GM19099 (cell line): ENCODE measurements around the gene KLHL7.
A peak's percentile ranks its signal among the peaks of the same experiment; 100 is the strongest.

Source experiments
- POLR2A ChIP-seq: IDR thresholded peaks from 3 replicates; pipeline ENCODE4 v1.6.1; 2011; ENCODE audit warnings: low read depth; ENCODE audit not compliant: insufficient read length; ENCODE audit errors: extremely low read depth

The KLHL7 gene, protein sequence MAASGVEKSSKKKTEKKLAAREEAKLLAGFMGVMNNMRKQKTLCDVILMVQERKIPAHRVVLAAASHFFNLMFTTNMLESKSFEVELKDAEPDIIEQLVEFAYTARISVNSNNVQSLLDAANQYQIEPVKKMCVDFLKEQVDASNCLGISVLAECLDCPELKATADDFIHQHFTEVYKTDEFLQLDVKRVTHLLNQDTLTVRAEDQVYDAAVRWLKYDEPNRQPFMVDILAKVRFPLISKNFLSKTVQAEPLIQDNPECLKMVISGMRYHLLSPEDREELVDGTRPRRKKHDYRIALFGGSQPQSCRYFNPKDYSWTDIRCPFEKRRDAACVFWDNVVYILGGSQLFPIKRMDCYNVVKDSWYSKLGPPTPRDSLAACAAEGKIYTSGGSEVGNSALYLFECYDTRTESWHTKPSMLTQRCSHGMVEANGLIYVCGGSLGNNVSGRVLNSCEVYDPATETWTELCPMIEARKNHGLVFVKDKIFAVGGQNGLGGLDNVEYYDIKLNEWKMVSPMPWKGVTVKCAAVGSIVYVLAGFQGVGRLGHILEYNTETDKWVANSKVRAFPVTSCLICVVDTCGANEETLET

DNA sequence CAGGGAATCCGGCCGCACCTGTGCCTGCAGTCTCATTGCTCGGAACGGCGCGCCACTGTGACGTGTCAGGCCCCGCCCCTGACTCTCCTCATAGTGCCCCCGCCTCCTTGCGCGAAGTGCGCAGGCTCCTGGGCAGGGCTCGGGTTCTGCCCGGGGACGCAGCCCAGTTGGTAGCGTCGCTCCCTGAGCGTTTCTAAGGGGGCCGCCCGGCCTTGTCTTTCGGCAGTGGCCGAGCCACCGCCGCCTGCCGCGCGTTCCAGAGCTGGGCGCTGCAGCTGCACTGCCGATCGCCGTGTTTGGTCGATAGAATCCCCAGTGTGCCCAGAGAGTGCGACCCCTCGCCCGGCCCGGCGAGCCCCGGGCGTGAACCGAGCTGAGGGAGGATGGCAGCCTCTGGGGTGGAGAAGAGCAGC lies at the start of gene KLHL7:
Gene KLHL7 (plus strand): TSS at position 142 of the 413 bp plus-strand sequence. CDS start 242 bp downstream, at position 384.
- peak; percentile 95 for TF ChIP-seq POLR2A

DNA sequence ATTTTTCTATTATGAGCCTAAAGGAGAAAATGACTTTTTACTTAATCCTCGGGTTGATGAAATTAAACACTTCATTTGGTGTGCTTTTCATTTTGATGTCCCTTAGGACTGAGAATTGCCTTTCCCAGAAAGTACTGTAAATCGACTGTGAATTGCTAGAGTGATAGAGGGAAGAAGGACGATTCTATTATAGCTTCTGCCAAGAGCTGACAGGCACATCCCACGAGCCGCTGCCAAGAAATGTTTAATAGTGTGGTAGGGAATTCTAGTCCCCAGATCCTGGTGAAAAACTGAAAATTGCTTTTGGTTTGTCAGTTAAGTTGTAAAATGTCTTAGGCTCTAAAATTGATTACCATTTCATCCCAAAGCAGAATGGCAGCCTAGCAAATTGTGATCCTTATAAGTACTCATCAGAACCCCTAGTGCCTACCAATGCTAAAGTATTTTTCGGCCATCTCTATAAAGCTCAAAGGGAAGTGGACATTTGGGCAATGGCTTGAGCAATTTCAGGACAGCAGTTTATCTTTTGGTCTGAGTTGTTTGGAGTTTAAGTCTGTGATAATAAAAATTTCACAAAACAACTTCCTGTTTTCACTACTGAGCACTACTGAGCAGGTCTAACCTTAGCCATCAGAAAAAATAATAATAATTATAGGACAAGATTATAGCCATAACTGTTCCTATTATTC lies 47.0 kb upstream of the KLHL7 start:
- TF ChIP-seq POLR2A: no peak

DNA sequence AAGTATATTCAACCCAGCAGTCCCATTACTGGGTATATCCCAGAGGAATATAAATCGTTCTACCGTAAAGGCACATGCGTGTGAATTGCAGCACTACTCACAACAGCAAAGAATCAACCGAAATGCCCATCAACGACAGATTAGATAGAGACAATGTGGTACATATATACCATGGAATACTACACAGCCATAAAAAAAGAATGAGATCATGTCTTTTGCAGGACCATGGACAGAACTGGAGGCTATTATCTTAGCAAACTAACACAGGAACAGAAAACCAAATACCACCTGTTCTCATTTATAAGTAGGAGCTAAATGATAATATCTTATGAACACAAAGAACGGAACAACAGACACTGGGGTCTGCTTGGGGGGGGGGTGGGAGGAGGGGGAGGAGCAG lies 44.3 kb upstream of the KLHL7 start:
- no peak for TF ChIP-seq POLR2A

DNA sequence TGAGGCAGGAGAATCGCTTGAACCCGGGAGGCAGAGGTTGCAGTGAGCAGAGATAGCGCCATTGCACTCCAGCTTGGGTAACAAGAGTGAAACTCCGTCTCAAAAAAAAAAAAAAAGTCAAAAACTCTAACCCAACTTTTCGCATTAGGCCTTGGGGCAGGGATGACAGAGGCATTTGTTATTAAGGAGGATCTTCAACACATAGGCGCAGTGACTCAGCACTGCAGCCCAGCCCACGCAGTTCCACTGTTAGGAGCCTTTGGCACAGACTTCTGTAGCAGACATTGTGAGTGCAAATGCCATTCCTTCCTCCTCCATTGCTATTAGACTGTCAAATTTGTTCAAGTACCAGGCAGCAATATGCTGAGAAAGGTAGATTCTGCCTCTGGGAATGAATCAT lies 43.1 kb upstream of the KLHL7 start:
- TF ChIP-seq POLR2A: no peak

DNA sequence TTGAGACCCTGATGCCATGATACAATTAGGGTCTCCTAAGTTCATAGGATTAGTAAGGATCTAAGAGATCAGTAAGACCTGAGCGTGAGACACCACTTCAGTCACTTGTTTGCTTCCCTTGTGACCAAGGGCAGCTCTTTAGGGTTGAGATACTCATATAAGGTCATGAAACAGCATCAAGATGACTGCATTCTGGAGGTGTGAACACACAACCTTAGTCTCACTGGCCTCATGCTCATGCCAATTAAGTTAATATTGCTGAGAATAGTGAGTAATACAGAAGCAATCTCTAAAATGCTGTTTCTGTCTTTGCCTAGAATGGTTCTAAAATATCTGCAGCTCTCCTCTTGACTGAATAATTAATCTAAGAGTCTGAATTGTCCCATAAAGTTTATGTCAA lies 39.6 kb upstream of the KLHL7 start:
- TF ChIP-seq POLR2A: no peak

DNA sequence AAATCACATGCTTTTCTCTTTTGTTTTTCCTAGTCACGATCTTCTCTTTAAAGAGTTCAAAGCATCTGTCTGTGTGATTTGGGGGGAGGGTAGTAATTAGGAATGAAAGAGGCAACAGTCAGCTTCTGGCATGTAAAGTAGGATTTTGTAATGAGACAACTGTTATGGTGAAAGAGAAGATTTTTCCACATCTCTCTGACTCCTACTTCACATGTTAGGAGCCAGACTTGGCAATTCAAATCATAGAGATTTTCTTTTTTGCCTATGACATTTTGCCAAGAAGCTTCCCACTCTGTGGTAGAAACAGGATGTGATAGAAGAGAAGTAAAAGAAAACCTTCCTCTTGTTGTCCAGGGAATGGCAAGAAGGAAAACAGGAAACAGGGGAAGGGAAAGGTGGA lies 38.3 kb upstream of the KLHL7 start:
- no peak for TF ChIP-seq POLR2A

DNA sequence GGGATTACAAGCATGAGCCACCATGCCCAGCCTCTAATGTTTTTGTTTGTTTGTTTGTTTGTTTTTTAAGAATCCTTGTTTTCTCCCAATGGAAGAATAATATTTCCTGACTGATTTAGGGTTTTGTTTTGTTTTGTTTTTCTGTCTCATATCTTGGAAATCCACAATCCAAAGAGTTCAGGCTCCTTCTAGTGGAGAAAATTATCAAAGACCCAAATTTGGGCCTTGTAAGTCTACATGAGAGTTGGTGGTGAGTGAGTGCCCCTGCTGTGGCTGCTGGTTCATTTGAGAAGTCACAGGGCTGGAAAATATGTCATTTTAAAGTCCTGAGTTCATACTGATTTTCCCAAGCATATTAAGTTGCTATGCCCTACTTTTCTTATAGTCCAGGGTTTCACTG lies 33.5 kb upstream of the KLHL7 start:
- TF ChIP-seq POLR2A: no peak

DNA sequence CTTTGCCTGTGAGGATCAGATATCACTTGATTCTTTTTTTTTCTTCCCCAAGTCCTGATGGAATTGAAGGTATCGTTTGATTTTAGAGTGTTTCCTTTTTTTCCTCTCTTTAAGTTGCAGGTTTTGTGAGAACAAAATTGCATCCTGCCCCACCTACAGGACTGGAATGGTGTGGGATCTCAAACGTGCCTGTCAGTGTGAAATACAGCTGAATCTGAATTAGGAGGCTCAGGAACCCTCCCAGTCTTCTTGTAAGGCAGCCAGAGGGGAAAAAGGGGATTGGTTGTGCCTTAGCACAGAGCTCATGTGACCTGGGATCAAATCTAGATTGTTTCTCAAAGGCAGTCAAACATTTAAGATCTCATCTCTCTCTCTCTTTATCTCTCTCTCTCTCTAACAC lies 32.7 kb upstream of the KLHL7 start:
- TF ChIP-seq POLR2A: no peak

DNA sequence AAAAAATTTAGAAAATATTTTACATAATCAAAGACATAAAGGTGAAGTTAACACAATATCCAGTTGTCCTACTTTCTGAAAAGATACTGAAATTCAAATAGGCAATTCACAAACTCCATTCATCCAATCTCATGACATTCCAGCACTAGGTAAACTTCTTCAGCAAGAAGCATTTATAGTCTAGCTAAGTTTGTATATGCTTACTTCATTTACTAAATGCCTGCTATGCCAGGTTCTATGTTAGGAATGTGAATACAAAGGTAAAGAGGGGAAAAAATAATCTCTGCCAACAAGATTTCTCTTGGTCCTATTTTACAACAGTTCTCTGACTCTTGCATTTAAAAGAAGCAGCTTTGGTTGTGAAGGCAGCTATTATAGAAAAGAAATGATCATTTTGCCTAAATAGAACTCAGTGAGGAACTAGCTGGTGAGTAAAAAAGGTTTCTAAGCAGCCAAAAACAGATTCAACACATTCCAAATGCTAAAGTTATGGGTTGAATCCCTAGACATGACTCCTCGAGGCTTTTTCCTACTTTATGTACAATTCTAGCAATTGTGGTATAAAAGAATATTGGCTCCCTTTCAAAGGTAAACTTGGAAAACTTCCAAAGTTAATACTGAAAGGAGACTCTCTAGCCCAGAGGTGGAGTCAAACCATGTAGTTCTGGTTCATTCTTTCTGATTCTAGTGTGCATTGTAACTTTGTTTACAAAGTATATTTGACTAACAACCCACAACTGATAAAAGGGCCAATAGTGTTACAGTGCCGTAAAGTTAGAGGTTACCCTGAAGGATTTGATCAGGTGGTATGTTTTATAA lies 30.9 kb upstream of the KLHL7 start:
- TF ChIP-seq POLR2A: no peak

DNA sequence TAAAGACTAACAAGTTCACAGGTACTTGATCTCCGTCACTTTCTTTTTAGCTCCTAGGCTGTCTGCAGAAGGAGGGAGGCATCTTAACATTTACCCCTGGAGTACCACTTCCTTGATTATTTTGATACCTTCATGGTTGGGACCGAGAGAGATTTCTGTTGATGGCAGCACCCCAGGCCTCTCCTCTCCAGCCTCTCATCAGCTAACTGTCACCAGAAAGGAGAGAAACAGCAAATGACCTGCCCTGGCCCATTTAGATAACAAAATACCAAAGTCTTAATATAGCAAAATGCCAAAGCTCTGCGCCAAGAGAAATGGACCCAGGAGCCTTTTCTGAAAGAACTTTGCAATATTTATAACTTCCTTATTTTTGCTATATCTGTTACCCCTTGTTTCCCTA lies 30.0 kb upstream of the KLHL7 start:
- no peak for TF ChIP-seq POLR2A

DNA sequence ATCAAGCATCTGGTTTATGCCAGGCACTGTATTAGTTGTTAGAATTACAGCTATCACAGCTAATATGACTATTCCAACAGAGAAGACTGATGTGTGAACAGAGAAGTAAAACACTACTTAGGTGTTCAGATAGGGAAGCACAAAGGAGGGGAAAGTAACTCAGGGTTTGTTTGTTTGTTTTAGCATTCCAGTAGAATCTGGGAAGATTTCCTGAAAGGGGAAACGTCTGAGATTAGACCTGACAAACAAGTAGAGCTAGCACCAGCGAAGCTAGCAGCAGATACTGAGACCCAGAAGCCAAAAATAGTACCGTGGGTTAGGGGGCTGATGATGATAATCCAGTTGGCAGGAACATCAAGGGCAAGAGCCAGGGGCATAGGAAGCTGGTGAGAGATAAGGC lies 28.8 kb upstream of the KLHL7 start:
- no peak for TF ChIP-seq POLR2A

DNA sequence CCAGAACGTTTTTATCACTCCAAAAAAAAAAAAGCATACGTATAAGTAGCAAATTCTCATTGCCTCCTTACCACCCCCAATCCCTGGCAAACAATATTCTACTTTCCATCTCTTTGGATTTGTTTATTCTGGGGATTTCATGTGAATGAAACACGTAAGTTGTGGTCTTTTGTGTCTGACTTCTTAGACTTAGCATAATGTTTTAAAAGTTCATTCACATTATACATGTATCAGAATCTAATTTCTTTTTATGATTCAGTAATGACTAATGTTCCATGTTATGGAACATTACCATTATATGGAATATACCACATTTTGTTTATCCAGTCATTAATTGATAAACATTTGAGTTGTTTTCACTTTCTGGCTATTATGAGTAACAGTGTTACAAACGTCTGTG lies 12.5 kb upstream of the KLHL7 start:
- no peak for TF ChIP-seq POLR2A

DNA sequence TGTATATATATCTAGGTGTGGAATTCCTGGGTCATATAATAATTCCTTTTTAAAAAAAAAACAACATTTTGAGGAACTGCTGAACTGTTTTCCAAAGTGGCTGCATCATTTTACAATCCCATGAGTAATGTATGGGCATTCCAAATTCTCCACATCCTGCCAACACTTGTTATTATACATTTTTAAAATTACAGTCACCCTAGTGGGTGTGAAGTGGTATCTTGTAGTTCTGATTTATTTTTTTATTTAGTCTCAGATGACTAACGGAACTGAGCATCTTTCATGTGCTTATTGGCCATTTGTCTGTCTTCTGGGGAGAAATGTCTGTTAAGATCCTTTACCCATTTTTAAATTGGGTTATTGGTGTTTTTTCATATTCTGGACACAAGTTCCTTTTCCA lies 12.0 kb upstream of the KLHL7 start:
- TF ChIP-seq POLR2A: no peak

DNA sequence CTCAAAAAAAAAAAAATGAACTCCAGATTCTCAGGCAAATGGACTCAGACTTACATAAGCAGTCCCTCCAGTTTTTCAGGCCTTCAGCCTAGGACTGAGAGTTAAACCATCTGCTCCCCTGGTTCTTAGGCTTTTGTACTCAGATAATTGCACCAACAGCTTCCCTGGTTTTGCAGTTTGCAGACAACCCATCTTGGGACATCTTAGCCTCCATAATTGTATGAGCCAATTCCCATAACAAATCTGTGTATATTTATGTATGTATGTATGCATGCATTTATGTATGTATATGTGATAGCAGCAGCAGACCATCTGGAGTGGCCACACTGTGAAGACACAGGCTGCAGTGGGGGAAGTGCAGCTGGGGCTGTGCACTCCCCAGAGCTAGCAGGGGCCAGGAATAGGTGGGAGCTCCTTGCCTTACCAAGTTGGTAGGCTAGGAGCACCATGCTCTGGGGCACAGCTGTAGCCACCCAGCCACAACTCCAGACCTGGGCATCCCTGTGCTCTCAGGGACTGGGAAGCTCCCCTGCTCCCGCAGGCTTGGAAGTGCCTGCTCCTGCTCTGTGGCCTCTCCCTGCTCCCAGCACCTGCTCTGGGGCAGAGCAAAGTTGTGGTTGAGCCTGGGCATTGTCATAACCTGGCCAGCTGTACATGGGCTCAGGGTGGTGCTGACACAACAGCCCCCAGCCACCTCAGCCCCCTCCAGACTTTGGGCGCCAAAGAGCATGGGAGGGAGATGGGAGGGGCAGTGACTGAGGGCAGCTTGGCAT lies 8.9 kb upstream of the KLHL7 start:
- no peak for TF ChIP-seq POLR2A
